Right lobe of liver (tissue), 6 donors: ENCODE measurements around the gene ATP6V1G3. TPM values are rescaled to one million over a fixed set of nuclear protein-coding genes. Genes with fewer than 3 reads are reported as not detected.
A peak's percentile ranks its signal among the peaks of the same experiment; 100 is the strongest.

Experiments used
- ATAC-seq, 4 donors: fragments of 200-7000 bp; cut with Tn5 transposase; one replicate each; pipeline ENCODE4 v1.9.1; 2020; ENCODE audit warnings: mild to moderate bottlenecking in 4 of 4, moderate library complexity in 4 of 4
- DNase-seq, 3 donors: peaks; one replicate each; pipeline ENCODE4 v3.0.0-alpha.2; 2020
- H3K27ac ChIP-seq, 3 donors: fragments of 200-600 bp; one replicate each; pipeline ENCODE4 v1.8.0; 2022
- H3K27me3 ChIP-seq, 2 donors: fragments of 200-600 bp; one replicate each; pipeline ENCODE4 v1.8.0; 2022
- H3K36me3 ChIP-seq, 4 donors: fragments of 200-600 bp; sonication (generic) in 1 of 4; one replicate each; pipeline versions ENCODE4 v1.5.1 to v1.8.0; 2017 to 2022; ENCODE audit warnings: control low read depth in 1 of 4
- H3K4me1 ChIP-seq, 4 donors: fragments of 200-600 bp; sonication (generic) in 1 of 4; one replicate each; pipeline versions ENCODE4 v1.5.1 to v1.8.0; 2017 to 2022; ENCODE audit warnings: control low read depth in 1 of 4
- H3K4me3 ChIP-seq, 3 donors: fragments of 200-600 bp; one replicate each; pipeline ENCODE4 v1.8.0; 2022
- H3K9me3 ChIP-seq, 4 donors: fragments of 200-600 bp; sonication (generic) in 1 of 4; one replicate each; pipeline versions ENCODE4 v1.5.1 to v1.8.0; 2017 to 2022; ENCODE audit warnings: control low read depth in 1 of 4
- CTCF ChIP-seq, 4 donors: fragments of 200-600 bp in 3 of 4; fragments of 450-650 bp in 1 of 4; IDR thresholded peaks; one replicate each; pipeline versions ENCODE4 v1.5.1 to v1.8.0; 2016 to 2022; ENCODE audit warnings: antibody characterized with exemption in 4 of 4, mild to moderate bottlenecking in 2 of 4
- POLR2A ChIP-seq: fragments of 450-650 bp; IDR thresholded peaks from one replicate; pipeline ENCODE4 v1.6.1; 2017; ENCODE audit warnings: antibody characterized with exemption, mild to moderate bottlenecking
- WGBS: methylation state at CpG from one replicate; pipeline ENCODE4 v1.1.6; 2018; ENCODE audit warnings: low coverage, low lambda C conversion rate; ENCODE audit not compliant: insufficient coverage; ENCODE audit errors: missing lambda C conversion rate; 5-methylcytosine and 5-hydroxymethylcytosine counted together
- intact Hi-C, 2 donors: fragments of 100-400 bp; cut with DNase I; formaldehyde crosslinking; loops; one replicate each; pipeline versions ENCODE4 v1.11.2 to v1.14.1; 2022
- total RNA-seq, 6 experiments: library from RNA; depleted of rRNA in 2 of 6; stranded (reverse); fragments of >200 nt in 2 of 6; fragmentation: NEBNext Ultra II Directional in 3 of 6; extraction: Animal tissue kit (Norgen Biotek cat#: 25700) in 3 of 6; gene quantifications; one replicate each; pipeline versions ENCODE4 v1.1.0 to v1.2.4, GENCODE V29; 2016 to 2023
- donor health status: DM: no; HTN: yes; CAD: no.
- donor health status: DM: no; HTN: no; CAD: no.
- donor health status: DM: no; HTN: no; CAD: no.
- donor health status: DM: no; HTN: yes; CAD: no.
- donor health status: DM: no; HTN: yes; CAD: no.

ATP6V1G3 gene
- total RNA-seq, 6 experiments from 2014 or later, result not detected

GRCh38 chr1:198496216-198497143 lies 44.0 kb downstream of the ATP6V1G3 start:
- Histone ChIP-seq H3K4me3 (no peak overlapping the region), H3K27me3 (no peaks in the 10 kb centered on the region), H3K27ac (no peak overlapping the region), H3K36me3 (no peaks in the 10 kb centered on the region), H3K9me3 (no peaks in the 10 kb centered on the region), H3K4me1 (no peaks in the 10 kb centered on the region)
- intact Hi-C loops, result no loop called here
- ATAC-seq (no peak), DNase-seq (no peak)
- WGBS, result 70% methylated on average over 5 of the region's 6 CpGs
- TF ChIP-seq POLR2A (no peak), CTCF (IDR thresholded peaks at IDR 0.05) (no peak)

- H3K4me1 ChIP-seq, result no peaks in the 10 kb centered on the region
- intact Hi-C loops, result no loop called here
- WGBS, result 54% methylated on average over 3 of the region's 3 CpGs
- no peak overlapping the region for H3K27ac ChIP-seq
- H3K27me3 ChIP-seq, result no peaks in the 10 kb centered on the region
- ATAC-seq (no peak), DNase-seq (no peak)
- H3K36me3 ChIP-seq, result no peaks in the 10 kb centered on the region
- no peaks in the 10 kb centered on the region for H3K9me3 ChIP-seq
- TF ChIP-seq CTCF (IDR thresholded peaks at IDR 0.05) (no peak), POLR2A (no peak)
- no peak overlapping the region for H3K4me3 ChIP-seq
Observed at GRCh38 chr1:198495631-198496030, 44.8 kb downstream of the ATP6V1G3 start.

- DNase-seq (no peak), ATAC-seq (peak in 1 of 4 donors; percentile 32)
- Histone ChIP-seq H3K4me1 (no peaks in the 10 kb centered on the region), H3K4me3 (no peak overlapping the region), H3K36me3 (no peaks in the 10 kb centered on the region), H3K27me3 (no peaks in the 10 kb centered on the region), H3K9me3 (no peaks in the 10 kb centered on the region), H3K27ac (no peak overlapping the region)
- TF ChIP-seq CTCF (IDR thresholded peaks at IDR 0.05), result no peak
- no peak for TF ChIP-seq POLR2A
- WGBS, result 95% methylated on average over 4 of the region's 13 CpGs
- intact Hi-C loops, result no loop called here
Observed at GRCh38 chr1:198494658-198495103, 45.8 kb downstream of the ATP6V1G3 start.

GRCh38 chr1:198494139-198494538 lies 46.3 kb downstream of the ATP6V1G3 start:
- Histone ChIP-seq H3K9me3 (no peaks in the 10 kb centered on the region), H3K27me3 (no peaks in the 10 kb centered on the region), H3K4me3 (no peak overlapping the region), H3K36me3 (no peaks in the 10 kb centered on the region), H3K27ac (no peak overlapping the region), H3K4me1 (no peaks in the 10 kb centered on the region)
- ATAC-seq (no peak), DNase-seq (no peak)
- no CpG with 5 or more reads among the region's 5 CpGs for WGBS
- intact Hi-C loops, result no loop called here
- no peak for TF ChIP-seq POLR2A

- no peak for DNase-seq
- H3K27me3 ChIP-seq, result no peaks in the 10 kb centered on the region
- intact Hi-C loops, result no loop called here
- TF ChIP-seq POLR2A (no peak), CTCF (IDR thresholded peaks at IDR 0.05) (no peak)
- ATAC-seq, result peak in 1 of 4 donors; percentile 33
- no peaks in the 10 kb centered on the region for H3K36me3 ChIP-seq
- no peaks in the 10 kb centered on the region for H3K4me1 ChIP-seq
- H3K9me3 ChIP-seq, result no peaks in the 10 kb centered on the region
- 88% methylated on average over 1 of the region's 10 CpGs for WGBS
- H3K4me3 ChIP-seq, result no peak overlapping the region
- no peak overlapping the region for H3K27ac ChIP-seq
Observed at GRCh38 chr1:198493329-198493728, 47.2 kb downstream of the ATP6V1G3 start.
